Kidney (tissue), 14 donors: ENCODE data around the gene CUX1. TPM values are rescaled to one million over a fixed set of nuclear protein-coding genes. Genes with fewer than 3 reads are reported as not detected.
"Not testable (repeated sequence)": the region's sequence is repeated elsewhere in the genome, so short reads cannot be mapped to it uniquely, and the experiment has no call there.

Experiments
- DNase-seq, 5 donors: peaks; one replicate each; pipeline ENCODE4 v3.0.0-alpha.2; 2013 to 2020
- FAIRE-seq: peaks from 2 replicates; lab custom pipeline; 2012; peaks lifted over from hg19 to GRCh38; lab: Jason Lieb, UNC
- H3K27ac ChIP-seq, 2 donors: one replicate each; pipeline ENCODE4 v1.7.0; 2013; ENCODE audit warnings: low read depth in 2 of 2, low read length in 2 of 2, inconsistent platforms in 1 of 2
- H3K27me3 ChIP-seq: one replicate; pipeline ENCODE4 v1.7.1; 2013; ENCODE audit warnings: low read length, inconsistent platforms; ENCODE audit not compliant: control insufficient read depth, insufficient read depth
- H3K36me3 ChIP-seq, 3 donors: one replicate each; pipeline versions ENCODE4 v1.7.0 to v1.7.1; 2013; ENCODE audit warnings: low read length in 3 of 3, control low read depth in 1 of 3, inconsistent platforms in 1 of 3; ENCODE audit not compliant: insufficient read depth in 3 of 3, control insufficient read depth in 2 of 3
- H3K4me1 ChIP-seq, 3 donors: one replicate each; pipeline versions ENCODE4 v1.7.0 to v1.7.1; 2013; ENCODE audit warnings: low read length in 3 of 3, inconsistent platforms in 1 of 3, low read depth in 1 of 3; ENCODE audit not compliant: control insufficient read depth in 2 of 3, insufficient read depth in 2 of 3
- H3K4me3 ChIP-seq, 3 donors: one replicate each; pipeline versions ENCODE4 v1.7.0 to v1.8.1; 2013; ENCODE audit warnings: low read length in 3 of 3, control low read depth in 1 of 3, inconsistent platforms in 1 of 3
- H3K9ac ChIP-seq, 3 donors: one replicate each; pipeline versions ENCODE4 v1.7.0 to v1.7.1; 2013; ENCODE audit warnings: low read length in 3 of 3, control low read depth in 1 of 3, inconsistent platforms in 1 of 3
- H3K9me3 ChIP-seq, 3 donors: one replicate each; pipeline versions ENCODE4 v1.7.0 to v1.7.1; 2013; ENCODE audit warnings: low read length in 3 of 3, control low read depth in 1 of 3, inconsistent platforms in 1 of 3; ENCODE audit not compliant: control insufficient read depth in 2 of 3, insufficient read depth in 1 of 3
- intact Hi-C: fragments of 100-400 bp; cut with DNase I; formaldehyde crosslinking; loops from one replicate; pipeline ENCODE4 v1.11.1; 2022
- polyA plus RNA-seq: library from polyadenylated mRNA; stranded (reverse); fragments of 350-450 nt; fragmentation: Illumina TruSeq; extraction: RNeasy Lipid Tissue Mini Kit (QIAGEN cat#74804); gene quantifications from one replicate; pipeline ENCODE4 v1.2.3, GENCODE V29; 2014; ENCODE audit warnings: low read depth, low replicate concordance; ENCODE audit not compliant: insufficient read depth
- total RNA-seq: library from RNA; stranded (reverse); fragmentation: NEBNext Ultra II Directional; extraction: Animal tissue kit (Norgen Biotek cat#: 25700); gene quantifications from one replicate; pipeline ENCODE4 v1.2.1, GENCODE V29; 2021
- TF ChIP-seq, protein P1 (sequence below): IDR thresholded peaks from 3 replicates; pipeline ENCODE4 v1.5.1; 2012; ENCODE audit warnings: mild to moderate bottlenecking, moderate library complexity, borderline replicate concordance; ENCODE audit not compliant: insufficient read depth; ENCODE audit errors: extremely low read depth
- donor health status: control.
- donor health status: control.
- donor health status: control.
- donor health status: control.
- donor health status: control.
- donor health status: DM: yes; HTN: yes; CAD: no.
- donor health status: Normal renal cell carcinoma (clear cell type).

CUX1 gene
- total and polyA plus RNA-seq, 2 donors from 2014 or later = 71.4 to 126 TPM

DNA sequence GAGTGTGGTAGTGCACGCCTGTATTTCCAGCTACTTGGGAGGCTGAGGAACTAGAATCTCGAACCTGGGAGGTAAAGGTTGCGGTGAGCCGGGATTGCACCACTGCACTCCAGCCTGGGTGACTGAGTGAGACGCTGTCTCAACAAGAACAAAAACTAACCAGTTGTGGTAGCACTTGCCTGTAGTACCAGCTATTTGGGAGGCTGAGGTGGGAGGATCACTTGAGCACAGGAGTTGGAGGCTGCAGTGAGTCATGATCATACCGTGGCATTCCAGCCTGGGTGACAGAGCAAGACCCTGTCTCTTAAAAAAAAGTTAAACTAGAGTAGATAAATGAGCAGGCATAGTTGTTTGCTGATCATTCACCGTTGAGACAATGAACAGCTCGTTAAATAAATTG is 48.9 kb downstream of the CUX1 start:
- Histone ChIP-seq H3K36me3 (no peaks in the 10 kb centered on the region), H3K4me3 (no peak overlapping the region), H3K4me1 (peaks cover 0 to 36% (median 25%) of the 10 kb centered on the region in 3 donors), H3K9me3 (no peaks in the 10 kb centered on the region), H3K9ac (no peak overlapping the region), H3K27me3 (no peaks in the 10 kb centered on the region), H3K27ac (no peak overlapping the region)
- intact Hi-C loops = no loop called here
- FAIRE-seq = no peak
- no peak for DNase-seq
- TF ChIP-seq, protein P1, sequence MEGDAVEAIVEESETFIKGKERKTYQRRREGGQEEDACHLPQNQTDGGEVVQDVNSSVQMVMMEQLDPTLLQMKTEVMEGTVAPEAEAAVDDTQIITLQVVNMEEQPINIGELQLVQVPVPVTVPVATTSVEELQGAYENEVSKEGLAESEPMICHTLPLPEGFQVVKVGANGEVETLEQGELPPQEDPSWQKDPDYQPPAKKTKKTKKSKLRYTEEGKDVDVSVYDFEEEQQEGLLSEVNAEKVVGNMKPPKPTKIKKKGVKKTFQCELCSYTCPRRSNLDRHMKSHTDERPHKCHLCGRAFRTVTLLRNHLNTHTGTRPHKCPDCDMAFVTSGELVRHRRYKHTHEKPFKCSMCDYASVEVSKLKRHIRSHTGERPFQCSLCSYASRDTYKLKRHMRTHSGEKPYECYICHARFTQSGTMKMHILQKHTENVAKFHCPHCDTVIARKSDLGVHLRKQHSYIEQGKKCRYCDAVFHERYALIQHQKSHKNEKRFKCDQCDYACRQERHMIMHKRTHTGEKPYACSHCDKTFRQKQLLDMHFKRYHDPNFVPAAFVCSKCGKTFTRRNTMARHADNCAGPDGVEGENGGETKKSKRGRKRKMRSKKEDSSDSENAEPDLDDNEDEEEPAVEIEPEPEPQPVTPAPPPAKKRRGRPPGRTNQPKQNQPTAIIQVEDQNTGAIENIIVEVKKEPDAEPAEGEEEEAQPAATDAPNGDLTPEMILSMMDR = no peak

DNA sequence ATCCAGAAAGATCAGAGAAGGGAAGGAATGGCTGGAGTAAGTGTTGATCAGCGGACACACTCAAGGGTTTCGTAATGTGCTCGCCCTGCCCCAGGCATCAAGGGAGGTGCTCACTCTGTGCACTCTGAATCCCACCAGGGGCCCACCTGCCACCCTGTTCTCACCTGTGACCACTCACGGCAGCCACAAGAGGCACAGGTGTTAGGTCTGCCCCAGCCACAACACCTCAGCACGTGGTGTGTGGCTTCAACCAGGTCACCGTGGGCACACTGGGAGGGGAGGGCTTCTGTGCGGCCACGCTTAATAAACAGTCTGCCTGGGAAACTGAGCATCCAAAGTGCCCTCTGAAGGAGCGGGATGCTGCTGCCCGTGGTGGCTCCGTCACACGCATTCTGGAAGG is 49.8 kb downstream of the CUX1 start:
- H3K9ac ChIP-seq = no peak overlapping the region
- H3K4me3 ChIP-seq = no peak overlapping the region
- H3K36me3 ChIP-seq = no peaks in the 10 kb centered on the region
- TF ChIP-seq, protein P1 = no peak
- peaks cover 0 to 33% (median 25%) of the 10 kb centered on the region in 3 donors for H3K4me1 ChIP-seq
- no peak for DNase-seq
- intact Hi-C loops = no loop called here
- FAIRE-seq = no peak
- no peaks in the 10 kb centered on the region for H3K9me3 ChIP-seq
- H3K27ac ChIP-seq = no peak overlapping the region
- no peaks in the 10 kb centered on the region for H3K27me3 ChIP-seq

DNA sequence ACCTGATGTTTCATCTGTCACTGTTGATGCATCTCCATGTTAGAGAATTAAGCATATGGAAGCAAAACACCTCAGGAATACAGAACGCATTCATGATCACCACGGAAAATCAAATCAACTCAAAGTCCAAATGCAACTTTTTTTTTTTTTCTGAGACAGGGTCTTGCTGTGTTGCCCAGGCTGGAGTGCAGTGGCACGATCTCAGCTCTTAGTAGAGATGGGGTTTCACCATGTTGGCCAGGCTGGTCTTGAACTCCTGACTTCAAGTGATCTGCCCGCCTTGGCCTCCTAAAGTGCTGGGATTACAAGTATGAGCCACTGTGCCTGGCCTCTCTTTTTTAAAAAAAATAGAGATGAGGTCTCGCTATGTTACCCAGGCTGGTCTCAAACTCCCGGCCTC is 50.3 kb downstream of the CUX1 start:
- H3K27me3 ChIP-seq, DNase-seq, H3K9me3 ChIP-seq, FAIRE-seq, H3K9ac ChIP-seq, intact Hi-C loops, H3K36me3 ChIP-seq, H3K27ac ChIP-seq, H3K4me3 ChIP-seq: not testable (repeated sequence)
- H3K4me1 ChIP-seq = peaks cover 0 to 33% (median 25%) of the 10 kb centered on the region in 3 donors

DNA sequence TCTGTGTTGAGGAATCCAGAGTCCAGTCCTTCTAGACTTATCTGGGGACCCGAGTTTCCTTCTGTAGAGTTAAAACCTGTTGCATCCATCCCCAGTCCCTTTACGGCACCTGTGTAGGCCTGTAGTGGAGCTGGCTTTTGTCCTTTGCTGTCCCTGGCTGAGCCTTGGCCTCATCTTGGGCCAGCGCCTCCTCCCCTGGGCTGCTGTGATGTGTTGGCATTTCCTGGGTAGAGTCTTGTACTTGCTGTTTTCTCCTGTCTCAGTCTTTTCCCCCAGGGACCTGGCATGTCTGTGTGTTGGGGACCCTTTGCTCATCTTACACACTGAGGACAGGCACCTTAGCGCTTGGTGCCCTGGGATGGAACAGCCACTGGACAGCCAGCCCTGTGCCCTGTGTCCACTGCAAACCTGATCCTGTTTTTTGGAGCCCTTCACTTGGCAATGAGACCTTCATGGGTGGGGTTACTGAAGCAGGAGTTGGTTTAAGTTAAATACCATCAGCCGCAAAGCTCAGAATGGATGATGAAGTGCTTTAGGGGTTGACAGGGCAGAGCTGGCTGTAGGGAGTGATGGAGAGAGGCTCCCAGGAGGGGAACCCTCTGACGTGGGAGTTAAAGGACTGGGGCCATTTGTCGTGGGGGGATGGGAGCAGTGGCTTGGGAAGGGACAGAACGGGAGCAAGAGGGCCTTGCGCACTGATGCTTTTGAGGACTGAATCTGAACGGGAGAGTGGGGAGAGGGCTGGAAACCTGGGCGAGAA is 50.9 kb downstream of the CUX1 start:
- Histone ChIP-seq H3K9me3 (no peaks in the 10 kb centered on the region), H3K4me1 (peaks cover 0 to 33% (median 25%) of the 10 kb centered on the region in 3 donors), H3K4me3 (no peak overlapping the region), H3K9ac (no peak overlapping the region), H3K27me3 (no peaks in the 10 kb centered on the region), H3K36me3 (no peaks in the 10 kb centered on the region), H3K27ac (no peak overlapping the region)
- TF ChIP-seq, protein P1 = no peak
- DNase-seq (peak in 4 of 5 donors; percentile 75 to 85 (median 80)), FAIRE-seq (no peak)
- intact Hi-C loops = no loop called here
